B cell (primary cell): ENCODE results near the gene CEP250. TPM values are rescaled to one million over a fixed set of nuclear protein-coding genes. Genes with fewer than 3 reads are reported as not detected.

Experiments
- ATAC-seq: fragments of 200-7000 bp; cut with Tn5 transposase; one replicate; pipeline ENCODE4 v1.10.0; 2021; ENCODE audit warnings: low read depth, mild to moderate bottlenecking, moderate number of reproducible peaks, moderate library complexity
- CTCF ChIA-PET: fragments of 350-600 bp; sonication (Branson Sonifier 250); formaldehyde crosslinking; loops from one replicate; lab custom pipeline; 2021; ENCODE audit warnings: antibody characterized with exemption, inconsistent platforms; lab: Charles Lee
- POLR2A ChIA-PET: fragments of 350-600 bp; sonication (Branson Sonifier 250); formaldehyde crosslinking; loops from one replicate; lab custom pipeline; 2021; ENCODE audit warnings: antibody characterized with exemption; lab: Charles Lee
- DNase-seq: peaks from one replicate; pipeline ENCODE4 v3.0.0; 2013
- H2AFZ ChIP-seq: 2 replicates; pipeline ENCODE4 v1.6.1; 2012; ENCODE audit warnings: mild to moderate bottlenecking, low read depth, low read length; ENCODE audit not compliant: insufficient read depth, poor library complexity, severe bottlenecking
- H3K27ac ChIP-seq, 2 donors: 1 replicate in 1 of 2; 2 replicates in 1 of 2; pipeline ENCODE4 v1.5.1; 2012 to 2013; ENCODE audit warnings: low read length in 2 of 2, mild to moderate bottlenecking in 2 of 2, moderate library complexity in 1 of 2
- H3K27me3 ChIP-seq, 4 experiments: fragments of 200-600 bp in 1 of 4; sonication (generic) in 1 of 4; replicated peaks in 1 of 4; 1 replicate in 2 of 4; 2 replicates in 2 of 4; pipeline versions ENCODE4 v1.6.1 to v1.7.0; 2013 to 2016; ENCODE audit warnings: low read length in 3 of 4, mild to moderate bottlenecking in 2 of 4, mixed read lengths in 1 of 4, moderate library complexity in 1 of 4; ENCODE audit not compliant: insufficient read depth in 4 of 4, control insufficient read depth in 3 of 4; ENCODE audit errors: control extremely low read depth in 1 of 4
- H3K36me3 ChIP-seq, 2 experiments: replicated peaks in 1 of 2; 1 replicate in 1 of 2; 2 replicates in 1 of 2; pipeline versions ENCODE4 v1.6.1 to v1.7.1; 2013; ENCODE audit warnings: low read length in 1 of 2; ENCODE audit not compliant: insufficient read depth in 2 of 2, control insufficient read depth in 1 of 2; ENCODE audit errors: control extremely low read depth in 1 of 2, extremely low read depth in 1 of 2
- H3K4me1 ChIP-seq, 2 donors: fragments of 200-600 bp in 1 of 2; sonication (generic) in 1 of 2; 1 replicate in 1 of 2; 2 replicates in 1 of 2; pipeline versions ENCODE4 v1.5.1 to v1.6.1; 2013 to 2017; ENCODE audit warnings: low read length in 2 of 2; ENCODE audit not compliant: control insufficient read depth in 2 of 2, insufficient read depth in 2 of 2
- H3K4me2 ChIP-seq: replicated peaks from 2 replicates; pipeline ENCODE3; 2012; ENCODE audit warnings: mild to moderate bottlenecking, low read depth, low read length; ENCODE audit not compliant: poor library complexity, severe bottlenecking
- H3K4me3 ChIP-seq, 5 experiments: fragments of 200-600 bp in 1 of 5; sonication (generic) in 1 of 5; 1 replicate in 3 of 5; 2 replicates in 2 of 5; pipeline versions ENCODE4 v1.5.1 to v1.7.0; 2011 to 2016; ENCODE audit warnings: low read length in 4 of 5, mild to moderate bottlenecking in 4 of 5, low read depth in 2 of 5, control low read depth in 1 of 5, moderate library complexity in 1 of 5; ENCODE audit not compliant: insufficient read depth in 1 of 5; ENCODE audit errors: control extremely low read depth in 1 of 5, extremely low read depth in 1 of 5
- H3K79me2 ChIP-seq: fragments of 200-600 bp; sonication (generic); one replicate; pipeline ENCODE4 v1.6.0; 2016; ENCODE audit warnings: low read length; ENCODE audit not compliant: control insufficient read depth, insufficient read depth
- H3K9ac ChIP-seq: fragments of 200-600 bp; sonication (generic); 2 replicates; pipeline ENCODE4 v1.6.1; 2017; ENCODE audit warnings: mild to moderate bottlenecking, low read length, moderate library complexity
- H3K9me3 ChIP-seq, 3 donors: one replicate each; pipeline versions ENCODE4 v1.6.1 to v1.7.1; 2013; ENCODE audit warnings: low read length in 2 of 3; ENCODE audit not compliant: control insufficient read depth in 2 of 3, insufficient read depth in 1 of 3; ENCODE audit errors: control extremely low read depth in 1 of 3
- H4K20me1 ChIP-seq: 2 replicates; pipeline ENCODE4 v1.6.0; 2012; ENCODE audit warnings: mild to moderate bottlenecking, low read length; ENCODE audit not compliant: insufficient read depth, control insufficient read depth, poor library complexity, severe bottlenecking
- H3K27ac Mint-ChIP-seq: one replicate; pipeline ENCODE4 v1.8.0; 2021; ENCODE audit warnings: mixed read lengths
- H3K27me3 Mint-ChIP-seq: one replicate; pipeline ENCODE4 v1.8.0; 2021; ENCODE audit warnings: mixed read lengths
- H3K4me1 Mint-ChIP-seq: one replicate; pipeline ENCODE4 v1.8.0; 2021; ENCODE audit warnings: mixed read lengths
- H3K4me3 Mint-ChIP-seq: one replicate; pipeline ENCODE4 v1.8.0; 2021; ENCODE audit warnings: mixed read lengths
- H3K9me3 Mint-ChIP-seq: one replicate; pipeline ENCODE4 v1.8.0; 2022; ENCODE audit warnings: mixed read lengths; ENCODE audit not compliant: insufficient read depth
- EZH2 ChIP-seq: IDR thresholded peaks from 2 replicates; pipeline ENCODE4 v1.6.1; 2012; ENCODE audit warnings: borderline replicate concordance, low read depth, mild to moderate bottlenecking, moderate library complexity, low read length; ENCODE audit not compliant: insufficient read depth, poor library complexity, severe bottlenecking
- WGBS: methylation state at CpG from one replicate; pipeline ENCODE4 v1.1.5; 2013; ENCODE audit warnings: missing lambda C conversion rate; ENCODE audit not compliant: insufficient coverage; 5-methylcytosine and 5-hydroxymethylcytosine counted together
- intact Hi-C: fragments of 100-400 bp; cut with micrococcal nuclease; formaldehyde crosslinking; loops from one replicate; pipeline ENCODE4 v1.10.0; 2022
- polyA plus RNA-seq: library from polyadenylated mRNA; depleted of rRNA; stranded (reverse); fragments of >200 nt; gene quantifications from 2 replicates; pipeline ENCODE4 v1.2.3, GENCODE V29; 2012
- total RNA-seq, 2 donors: library from RNA; stranded (reverse); fragments of 120-200 nt in 1 of 2; gene quantifications; 1 replicate in 1 of 2; 2 replicates in 1 of 2; pipeline versions ENCODE4 v1.2.3 to v1.2.4, GENCODE V29; 2013 to 2022
- TF ChIP-seq, protein P1 (sequence below): fragments of 200-600 bp; IDR thresholded peaks from one replicate; pipeline ENCODE4 v1.8.0; 2022; ENCODE audit warnings: antibody characterized with exemption, mild to moderate bottlenecking

The CEP250 gene
- total and polyA plus RNA-seq, 2 donors (not counting 1 experiment from before 2014, with no cell fraction given) = 14.6 to 78.5 TPM

- intact Hi-C loops = no loop called here
- Mint-ChIP-seq H3K4me3 (no peak overlapping the region), H3K27ac (no peak overlapping the region), H3K27me3 (no peaks in the 10 kb centered on the region), H3K9me3 (peaks cover 1% of the 10 kb centered on the region), H3K4me1 (peaks cover 32% of the 10 kb centered on the region)
- POLR2A ChIA-PET = no interaction called here
- Histone ChIP-seq H3K4me1 (peaks cover 17 to 24% of the 10 kb centered on the region in 2 donors), H3K4me3 (no peak overlapping the region), H3K79me2 (peaks cover 57% of the 10 kb centered on the region), H3K36me3 (peaks cover 9 to 10% of the 10 kb centered on the region in 2 experiments), H3K27ac (no peak overlapping the region), H3K27me3 (no peaks in the 10 kb centered on the region), H2AFZ (no peak overlapping the region), H4K20me1 (no peaks in the 10 kb centered on the region), H3K4me2 (no peak overlapping the region), H3K9ac (no peak overlapping the region), H3K9me3 (peaks cover 2 to 4% (median 3%) of the 10 kb centered on the region in 3 donors)
- 84% methylated on average over 3 of the region's 3 CpGs for WGBS
- CTCF ChIA-PET = no interaction called here
- DNase-seq (no peak), ATAC-seq (no peak)
- TF ChIP-seq, protein P1, sequence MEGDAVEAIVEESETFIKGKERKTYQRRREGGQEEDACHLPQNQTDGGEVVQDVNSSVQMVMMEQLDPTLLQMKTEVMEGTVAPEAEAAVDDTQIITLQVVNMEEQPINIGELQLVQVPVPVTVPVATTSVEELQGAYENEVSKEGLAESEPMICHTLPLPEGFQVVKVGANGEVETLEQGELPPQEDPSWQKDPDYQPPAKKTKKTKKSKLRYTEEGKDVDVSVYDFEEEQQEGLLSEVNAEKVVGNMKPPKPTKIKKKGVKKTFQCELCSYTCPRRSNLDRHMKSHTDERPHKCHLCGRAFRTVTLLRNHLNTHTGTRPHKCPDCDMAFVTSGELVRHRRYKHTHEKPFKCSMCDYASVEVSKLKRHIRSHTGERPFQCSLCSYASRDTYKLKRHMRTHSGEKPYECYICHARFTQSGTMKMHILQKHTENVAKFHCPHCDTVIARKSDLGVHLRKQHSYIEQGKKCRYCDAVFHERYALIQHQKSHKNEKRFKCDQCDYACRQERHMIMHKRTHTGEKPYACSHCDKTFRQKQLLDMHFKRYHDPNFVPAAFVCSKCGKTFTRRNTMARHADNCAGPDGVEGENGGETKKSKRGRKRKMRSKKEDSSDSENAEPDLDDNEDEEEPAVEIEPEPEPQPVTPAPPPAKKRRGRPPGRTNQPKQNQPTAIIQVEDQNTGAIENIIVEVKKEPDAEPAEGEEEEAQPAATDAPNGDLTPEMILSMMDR = no peak
- TF ChIP-seq EZH2 = no peak
Measured at GRCh38 chr20:35409542-35409941, 45.9 kb upstream of the CEP250 start.

GRCh38 chr20:35410613-35411012, 44.8 kb upstream of the CEP250 start:
- H3K9ac ChIP-seq = no peak overlapping the region
- H3K9me3 ChIP-seq = peaks cover 2 to 3% (median 2%) of the 10 kb centered on the region in 3 donors
- Mint-ChIP-seq H3K4me3 (peak overlapping the region; percentile 99), H3K4me1 (peaks cover 24% of the 10 kb centered on the region), H3K27me3 (peaks cover 4% of the 10 kb centered on the region), H3K9me3 (no peaks in the 10 kb centered on the region), H3K27ac (peak overlapping the region; percentile 99)
- H3K27ac ChIP-seq = no peak overlapping the region
- TF ChIP-seq, protein P1 = no peak
- TF ChIP-seq EZH2 = no peak
- H2AFZ ChIP-seq = no peak overlapping the region
- CTCF ChIA-PET = no interaction called here
- ATAC-seq (no peak), DNase-seq (no peak)
- no peak overlapping the region for H3K4me2 ChIP-seq
- intact Hi-C loops = loop anchor here (1.0 to 10.0 kb wide), 7 partner anchors 126 to 1596 kb away; partner anchors contain the start of genes AAR2, CHMP4B, EDEM2 and EIF6
- POLR2A ChIA-PET = no interaction called here
- H4K20me1 ChIP-seq = no peaks in the 10 kb centered on the region
- H3K4me3 ChIP-seq = no peak overlapping the region
- H3K27me3 ChIP-seq = no peaks in the 10 kb centered on the region
- 50% methylated on average over 1 of the region's 6 CpGs for WGBS
- H3K4me1 ChIP-seq = peaks cover 9 to 15% of the 10 kb centered on the region in 2 donors
- H3K36me3 ChIP-seq = peaks cover 9 to 10% of the 10 kb centered on the region in 2 experiments
- H3K79me2 ChIP-seq = peaks cover 49% of the 10 kb centered on the region
